K562 (cell line): ENCODE measurements around the gene THADA. TPM values are rescaled to one million over a fixed set of nuclear protein-coding genes. Genes with fewer than 3 reads are reported as not detected.

Source experiments
- ATAC-seq: fragments of 200-7000 bp; cut with Tn5 transposase; 3 replicates; pipeline ENCODE4 v1.9.1; 2020; ENCODE audit warnings: moderate library complexity
- BruUV-seq: library from RNA; stranded (reverse); fragments of 400-500 nt; replicated peaks from 2 replicates; lab custom pipeline; 2021; lab: Mats Ljungman, UMichigan
- CTCF ChIA-PET: fragments of 300-600 bp; formaldehyde crosslinking; extraction: SDS; loops from one replicate; lab custom pipeline; 2021; ENCODE audit warnings: low intra/inter-chr PET ratio; lab: Yijun Ruan, JAX
- POLR2A ChIA-PET: fragments of 300-600, 350-650 bp; sonication (Branson Sonifier 250); formaldehyde crosslinking; extraction: SDS; loops from one replicate; lab custom pipeline; 2021; ENCODE audit warnings: antibody characterized with exemption, inconsistent platforms; lab: Yijun Ruan, JAX
- DNase-seq, 4 experiments: peaks; one replicate each; pipeline versions ENCODE4 v3.0.0 to v3.0.0-alpha.2; 2011 to 2018; ENCODE audit warnings: low spot score in 3 of 4, mixed read lengths in 3 of 4; ENCODE audit errors: extremely low read depth in 1 of 4
- FAIRE-seq: peaks from 2 replicates; lab custom pipeline; 2011; peaks lifted over from hg19 to GRCh38; lab: Jason Lieb, UNC
- H2AFZ ChIP-seq: 2 replicates; pipeline ENCODE4 v1.6.0; 2011; ENCODE audit warnings: low read depth, low read length, control low read depth, inconsistent platforms
- H3K27ac ChIP-seq: fragments of 200-600 bp; 3 replicates; pipeline ENCODE4 v1.8.0; 2011; ENCODE audit warnings: low read depth, mild to moderate bottlenecking, control low read depth, inconsistent platforms, low read length, moderate library complexity, mixed read lengths; ENCODE audit errors: extremely low read depth
- H3K27me3 ChIP-seq, 2 experiments: fragments of 300-600 bp in 1 of 2; 2 replicates in 1 of 2; 3 replicates in 1 of 2; pipeline versions ENCODE4 v1.6.0 to v1.8.0; 2011; ENCODE audit warnings: inconsistent platforms in 2 of 2, low read length in 2 of 2, mild to moderate bottlenecking in 1 of 2, mixed read lengths in 1 of 2, moderate library complexity in 1 of 2; ENCODE audit not compliant: control insufficient read depth in 2 of 2, insufficient read depth in 2 of 2
- H3K36me3 ChIP-seq: fragments of 300-600 bp; 3 replicates; pipeline ENCODE4 v1.8.0; 2011; ENCODE audit warnings: mild to moderate bottlenecking, low read length, inconsistent platforms; ENCODE audit not compliant: control insufficient read depth, insufficient read depth
- H3K4me1 ChIP-seq, 2 experiments: fragments of 200-600 bp in 1 of 2; replicated peaks in 1 of 2; 2 replicates in 1 of 2; 3 replicates in 1 of 2; pipeline versions ENCODE4 v1.5.1 to v1.8.0; 2011; ENCODE audit warnings: inconsistent platforms in 2 of 2, low read length in 2 of 2, mild to moderate bottlenecking in 1 of 2, mixed read lengths in 1 of 2, moderate library complexity in 1 of 2; ENCODE audit not compliant: control insufficient read depth in 2 of 2, insufficient read depth in 2 of 2
- H3K4me2 ChIP-seq: 2 replicates; pipeline ENCODE4 v1.6.1; 2011; ENCODE audit warnings: low read length, control low read depth, inconsistent platforms, mixed read lengths; ENCODE audit not compliant: insufficient read depth
- H3K4me3 ChIP-seq: fragments of 200-600 bp; sonication (generic), shearing (Covaris generic); 2 replicates; pipeline ENCODE4 v1.5.1; 2016; ENCODE audit warnings: control low read depth, inconsistent platforms
- H3K79me2 ChIP-seq: fragments of 200-600 bp; 3 replicates; pipeline ENCODE4 v1.8.0; 2011; ENCODE audit warnings: low read length, inconsistent platforms; ENCODE audit not compliant: control insufficient read depth, insufficient read depth
- H3K9ac ChIP-seq, 2 experiments: 2 replicates each; pipeline versions ENCODE4 v1.6.0 to v1.6.1; 2011; ENCODE audit warnings: low read depth in 2 of 2, low read length in 2 of 2, control low read depth in 1 of 2, inconsistent platforms in 1 of 2, mild to moderate bottlenecking in 1 of 2, mixed read lengths in 1 of 2; ENCODE audit not compliant: insufficient read depth in 1 of 2
- H3K9me1 ChIP-seq: one replicate; pipeline ENCODE4 v1.6.0; 2011; ENCODE audit warnings: inconsistent platforms, mild to moderate bottlenecking, low read length, moderate library complexity; ENCODE audit not compliant: control insufficient read depth, insufficient read depth
- H3K9me3 ChIP-seq: replicated peaks from 2 replicates; pipeline ENCODE4 v1.5.1; 2011; ENCODE audit warnings: low read depth, low read length, inconsistent platforms; ENCODE audit not compliant: control insufficient read depth, insufficient read depth
- H4K20me1 ChIP-seq: replicated peaks from 2 replicates; pipeline ENCODE4 v1.6.1; 2011; ENCODE audit warnings: low read length, inconsistent platforms, mixed read lengths; ENCODE audit not compliant: control insufficient read depth, insufficient read depth
- CHD2 ChIP-seq: IDR thresholded peaks from 2 replicates; pipeline ENCODE4 v1.6.1; 2011; ENCODE audit warnings: low read depth, low read length
- ERF ChIP-seq: fragments of 450-650 bp; formaldehyde crosslinking; IDR thresholded peaks from 2 replicates; pipeline ENCODE4 v1.4.0; 2020; ENCODE audit warnings: mild to moderate bottlenecking, mixed read lengths
- RBM34 ChIP-seq: fragments of 200-400 bp; formaldehyde crosslinking; IDR thresholded peaks from 2 replicates; pipeline ENCODE4 v1.6.1; 2018; ENCODE audit warnings: low read length, borderline replicate concordance; ENCODE audit not compliant: insufficient read depth
- ZNF174 ChIP-seq: fragments of 250-450 bp; sonication (Bioruptor Pico); IDR thresholded peaks from 2 replicates; pipeline ENCODE4 v1.4.0; 2020; ENCODE audit warnings: mild to moderate bottlenecking
- ZNF3 ChIP-seq: fragments of 250-450 bp; sonication (Bioruptor Pico); IDR thresholded peaks from 2 replicates; pipeline ENCODE4 v1.5.0; 2021; ENCODE audit warnings: mild to moderate bottlenecking, moderate library complexity
- WGBS: fragments of 100-300 bp; shearing (Covaris generic); methylation state at CpG from one replicate; pipeline ENCODE4 v1.1.6; 2016; ENCODE audit warnings: low coverage, mixed read lengths; ENCODE audit not compliant: insufficient coverage; ENCODE audit errors: missing lambda C conversion rate; 5-methylcytosine and 5-hydroxymethylcytosine counted together
- in situ Hi-C: fragments of 300-500 bp; cut with MboI; formaldehyde crosslinking; loops from 4 replicates; pipeline ENCODE4 v1.15.0; 2018; ENCODE audit warnings: inconsistent platforms, mixed read lengths
- intact Hi-C: fragments of 100-400 bp; cut with micrococcal nuclease; formaldehyde crosslinking; loops from 2 replicates; pipeline ENCODE4 v1.14.2; 2022
- polyA plus RNA-seq, 8 experiments: library from polyadenylated mRNA; depleted of rRNA in 4 of 8; stranded (reverse) in 5 of 8; unstranded in 3 of 8; fragments of >200 nt; fragmentation: Nextera tagmentation in 2 of 8; fragmentation: Illumina TruSeq in 1 of 8; extraction: Ambion mirVana in 2 of 8; extraction: Trizol in 1 of 8; gene quantifications; 2 replicates each; pipeline versions ENCODE4 v1.2.1 to v1.2.3, GENCODE V29; 2011 to 2014; ENCODE audit warnings: inconsistent platforms in 1 of 8, missing spikeins in 1 of 8
- total RNA-seq, 7 experiments: library from RNA; depleted of rRNA in 6 of 7; stranded (reverse); fragments of >200 nt in 6 of 7; fragmentation: Illumina TruSeq in 2 of 7; extraction: Trizol in 2 of 7; gene quantifications; 2 replicates each; pipeline versions ENCODE4 v1.2.1 to v1.2.3, GENCODE V29; 2011 to 2021; ENCODE audit warnings: low replicate concordance in 1 of 7
- TF ChIP-seq, protein P1 (sequence below): fragments of 250-450 bp; sonication (Bioruptor Pico); IDR thresholded peaks from 2 replicates; pipeline ENCODE4 v1.5.0; 2020; ENCODE audit warnings: mild to moderate bottlenecking
- TF ChIP-seq, protein P2 (sequence below), 2 experiments: fragments of 200-800 bp in 1 of 2; sonication (Bioruptor generic) in 1 of 2; sonication (generic) in 1 of 2; formaldehyde crosslinking in 1 of 2; IDR thresholded peaks in 1 of 2; conservative IDR thresholded peaks in 1 of 2; 2 replicates each; pipeline versions ENCODE4 v1.5.0 to v1.6.1; 2016 to 2020; ENCODE audit warnings: missing compliant biosample characterization in 1 of 2, missing genetic modification characterization in 1 of 2, missing genetic modification reagents in 1 of 2

THADA gene
- total and polyA plus RNA-seq, 9 of the 15 experiments (the other 6 are each of a cell fraction or from before 2014, with no cell fraction given), result 17.8 to 34.7 (median 31.9) TPM

DNA sequence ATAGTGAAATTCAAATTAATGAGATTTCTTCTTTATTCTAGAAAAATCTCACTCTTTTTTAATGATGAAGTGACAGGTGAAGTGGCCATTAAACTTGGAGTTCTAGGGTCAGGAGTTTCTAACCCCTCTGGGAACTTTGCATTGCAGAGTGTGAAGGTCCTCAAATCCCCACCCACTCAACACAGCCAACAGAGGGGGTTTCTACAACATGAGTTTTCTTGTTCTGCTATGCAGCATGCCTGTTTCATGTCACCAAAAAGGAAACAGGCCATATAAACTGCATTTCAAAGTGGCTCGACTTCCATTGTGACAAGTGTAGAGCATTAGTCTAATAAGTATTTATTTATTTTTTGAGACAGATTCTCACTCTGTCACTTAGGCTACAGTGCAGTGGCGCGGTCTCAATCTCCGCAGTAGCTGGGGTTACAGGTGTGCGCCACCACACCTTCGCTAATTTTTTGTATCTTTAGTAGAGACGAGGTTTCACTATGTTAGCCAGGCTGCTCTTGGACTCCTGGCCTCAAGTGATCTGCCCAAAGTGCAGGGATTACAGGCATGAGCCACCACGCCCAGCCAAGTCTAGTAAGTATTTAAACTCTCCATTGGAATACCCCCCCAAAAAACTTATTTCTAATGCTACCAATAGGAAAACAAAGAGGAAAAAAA, 223.3 kb downstream of the THADA start:
- CTCF ChIA-PET, result no interaction called here
- no TSS peak for BruUV-seq
- Histone ChIP-seq H3K4me2 (no peak overlapping the region), H3K9me1 (no peaks in the 10 kb centered on the region), H4K20me1 (no peaks in the 10 kb centered on the region), H3K9ac (no peak overlapping the region), H3K36me3 (no peaks in the 10 kb centered on the region; the same call in 2 of the 3 replicates), H3K4me3 (no peak overlapping the region), H3K9me3 (no peaks in the 10 kb centered on the region), H3K4me1 (no peaks in the 10 kb centered on the region), H3K27me3 (no peaks in the 10 kb centered on the region), H3K27ac (no peak overlapping the region), H3K79me2 (no peaks in the 10 kb centered on the region), H2AFZ (no peak overlapping the region)
- no peak for DNase-seq
- ATAC-seq, result no peak
- POLR2A ChIA-PET, result no interaction called here
- TF ChIP-seq, protein P1, sequence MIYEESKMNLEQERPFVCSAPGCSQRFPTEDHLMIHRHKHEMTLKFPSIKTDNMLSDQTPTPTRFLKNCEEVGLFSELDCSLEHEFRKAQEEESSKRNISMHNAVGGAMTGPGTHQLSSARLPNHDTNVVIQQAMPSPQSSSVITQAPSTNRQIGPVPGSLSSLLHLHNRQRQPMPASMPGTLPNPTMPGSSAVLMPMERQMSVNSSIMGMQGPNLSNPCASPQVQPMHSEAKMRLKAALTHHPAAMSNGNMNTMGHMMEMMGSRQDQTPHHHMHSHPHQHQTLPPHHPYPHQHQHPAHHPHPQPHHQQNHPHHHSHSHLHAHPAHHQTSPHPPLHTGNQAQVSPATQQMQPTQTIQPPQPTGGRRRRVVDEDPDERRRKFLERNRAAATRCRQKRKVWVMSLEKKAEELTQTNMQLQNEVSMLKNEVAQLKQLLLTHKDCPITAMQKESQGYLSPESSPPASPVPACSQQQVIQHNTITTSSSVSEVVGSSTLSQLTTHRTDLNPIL (CRISPR knock-in tag), result no peak
- TF ChIP-seq ZNF3 (CRISPR knock-in tag) (no peak), ZNF174 (no peak), RBM34 (no peak), CHD2 (no peak), ERF (CRISPR knock-in tag) (no peak)
- TF ChIP-seq, protein P2, sequence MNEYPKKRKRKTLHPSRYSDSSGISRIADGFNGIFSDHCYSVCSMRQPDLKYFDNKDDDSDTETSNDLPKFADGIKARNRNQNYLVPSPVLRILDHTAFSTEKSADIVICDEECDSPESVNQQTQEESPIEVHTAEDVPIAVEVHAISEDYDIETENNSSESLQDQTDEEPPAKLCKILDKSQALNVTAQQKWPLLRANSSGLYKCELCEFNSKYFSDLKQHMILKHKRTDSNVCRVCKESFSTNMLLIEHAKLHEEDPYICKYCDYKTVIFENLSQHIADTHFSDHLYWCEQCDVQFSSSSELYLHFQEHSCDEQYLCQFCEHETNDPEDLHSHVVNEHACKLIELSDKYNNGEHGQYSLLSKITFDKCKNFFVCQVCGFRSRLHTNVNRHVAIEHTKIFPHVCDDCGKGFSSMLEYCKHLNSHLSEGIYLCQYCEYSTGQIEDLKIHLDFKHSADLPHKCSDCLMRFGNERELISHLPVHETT (CRISPR knock-in tag; conservative IDR thresholded peaks at IDR 0.05 in 1 of 2, IDR thresholded peaks at IDR 0.05 in 1 of 2), result no peak
- in situ Hi-C loops, result no loop called here
- no peak for FAIRE-seq
- WGBS, result 77% methylated on average over 8 of the region's 8 CpGs
- intact Hi-C loops, result no loop called here
